Esophagus muscularis mucosa (tissue), 4 donors: Measurements from ENCODE around the gene MARK3.

ENCODE experiments used
- EP300 ChIP-seq: sonication (generic); formaldehyde crosslinking; IDR thresholded peaks from one replicate; pipeline ENCODE4 v1.6.1; 2017; ENCODE audit warnings: antibody characterized with exemption
- POLR2A ChIP-seq: fragments of 450-650 bp; IDR thresholded peaks from one replicate; pipeline ENCODE4 v1.6.1; 2017; ENCODE audit warnings: antibody characterized with exemption, moderate library complexity, mild to moderate bottlenecking, low read depth
- POLR2AphosphoS5 ChIP-seq, 2 donors: sonication (generic); formaldehyde crosslinking; IDR thresholded peaks; one replicate each; pipeline ENCODE4 v1.6.1; 2017; ENCODE audit warnings: antibody characterized with exemption in 2 of 2
- TF ChIP-seq, protein P1 (sequence below), 3 experiments: fragments of 200-600 bp in 2 of 3; fragments of 450-650 bp in 1 of 3; sonication (generic) in 2 of 3; IDR thresholded peaks; one replicate each; pipeline ENCODE4 v1.5.1; 2017 to 2019; ENCODE audit warnings: antibody characterized with exemption in 3 of 3, mild to moderate bottlenecking in 2 of 3, moderate library complexity in 1 of 3

DNA sequence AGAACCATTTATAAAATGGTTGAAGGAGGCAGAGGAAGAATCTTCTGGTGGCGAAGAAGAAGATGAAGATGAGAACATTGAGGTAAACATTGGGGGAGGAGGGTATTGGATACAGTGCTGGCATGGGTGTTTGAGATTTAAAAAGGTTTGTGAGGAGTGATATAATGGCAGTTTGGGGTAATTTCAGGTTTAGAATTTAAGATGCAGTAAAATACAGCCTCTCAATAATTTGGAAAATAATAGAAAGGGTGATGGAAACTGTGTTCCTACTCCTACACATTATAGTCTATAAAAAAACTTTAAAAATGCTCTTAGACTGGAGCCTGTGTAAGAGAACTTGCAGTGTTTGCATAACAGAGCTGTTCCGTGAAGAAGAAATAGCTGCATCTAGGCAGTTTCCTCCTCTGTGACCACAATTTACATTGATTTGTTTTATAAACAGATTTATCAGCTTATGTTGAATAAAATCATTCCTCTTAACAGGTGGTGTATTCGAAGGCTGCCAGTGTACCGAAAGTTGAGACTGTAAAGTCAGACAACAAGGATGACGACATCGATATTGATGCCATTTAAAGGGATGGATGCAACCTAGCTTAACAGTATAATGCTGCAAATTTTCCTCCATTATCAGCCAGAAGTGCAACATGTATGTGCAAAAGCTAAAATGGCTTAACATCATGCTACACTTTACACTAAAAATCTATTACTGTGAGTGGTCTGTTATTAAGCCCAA lies 44.6 kb upstream of the MARK3 start:
- TF ChIP-seq POLR2AphosphoS5 (IDR thresholded peaks at IDR 0.05), result no peak
- TF ChIP-seq, protein P1, sequence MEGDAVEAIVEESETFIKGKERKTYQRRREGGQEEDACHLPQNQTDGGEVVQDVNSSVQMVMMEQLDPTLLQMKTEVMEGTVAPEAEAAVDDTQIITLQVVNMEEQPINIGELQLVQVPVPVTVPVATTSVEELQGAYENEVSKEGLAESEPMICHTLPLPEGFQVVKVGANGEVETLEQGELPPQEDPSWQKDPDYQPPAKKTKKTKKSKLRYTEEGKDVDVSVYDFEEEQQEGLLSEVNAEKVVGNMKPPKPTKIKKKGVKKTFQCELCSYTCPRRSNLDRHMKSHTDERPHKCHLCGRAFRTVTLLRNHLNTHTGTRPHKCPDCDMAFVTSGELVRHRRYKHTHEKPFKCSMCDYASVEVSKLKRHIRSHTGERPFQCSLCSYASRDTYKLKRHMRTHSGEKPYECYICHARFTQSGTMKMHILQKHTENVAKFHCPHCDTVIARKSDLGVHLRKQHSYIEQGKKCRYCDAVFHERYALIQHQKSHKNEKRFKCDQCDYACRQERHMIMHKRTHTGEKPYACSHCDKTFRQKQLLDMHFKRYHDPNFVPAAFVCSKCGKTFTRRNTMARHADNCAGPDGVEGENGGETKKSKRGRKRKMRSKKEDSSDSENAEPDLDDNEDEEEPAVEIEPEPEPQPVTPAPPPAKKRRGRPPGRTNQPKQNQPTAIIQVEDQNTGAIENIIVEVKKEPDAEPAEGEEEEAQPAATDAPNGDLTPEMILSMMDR (IDR thresholded peaks at IDR 0.05), result no peak
- no peak for TF ChIP-seq EP300
- no peak for TF ChIP-seq POLR2A
